SK-N-SH (cell line): ENCODE results near the gene CASP7.

Experiments
- CTCF ChIP-seq: fragments of 200-600 bp; sonication (generic); IDR thresholded peaks from 2 replicates; pipeline ENCODE4 v1.6.1; 2017; ENCODE audit warnings: antibody characterized with exemption, mild to moderate bottlenecking, moderate library complexity
- EP300 ChIP-seq, 2 experiments: IDR thresholded peaks; 2 replicates each; pipeline versions ENCODE4 v1.4.0 to v1.6.1; 2012; ENCODE audit warnings: borderline replicate concordance in 1 of 2, low read depth in 1 of 2, low read length in 1 of 2
- PBX3 ChIP-seq: IDR thresholded peaks from 2 replicates; pipeline ENCODE4; 2012
- RAD21 ChIP-seq: IDR thresholded peaks from 2 replicates; pipeline ENCODE4 v1.6.1; 2012; ENCODE audit warnings: mild to moderate bottlenecking, low read length
- SIN3A ChIP-seq: IDR thresholded peaks from 2 replicates; pipeline ENCODE4 v1.6.1; 2012; ENCODE audit warnings: low read depth, mild to moderate bottlenecking, low read length, moderate library complexity, borderline replicate concordance
- TEAD4 ChIP-seq: IDR thresholded peaks from 2 replicates; pipeline ENCODE4 v1.4.0; 2012; ENCODE audit warnings: mild to moderate bottlenecking, borderline replicate concordance; ENCODE audit not compliant: insufficient read depth
- TF ChIP-seq, protein P1 (sequence below): IDR thresholded peaks from 2 replicates; pipeline ENCODE4 v1.6.1; 2012; ENCODE audit warnings: mild to moderate bottlenecking, low read depth, low read length, moderate library complexity

GRCh38 chr10:113641702-113642101 lies 38.0 kb upstream of the CASP7 start:
- no peak for TF ChIP-seq PBX3
- TF ChIP-seq, protein P1, sequence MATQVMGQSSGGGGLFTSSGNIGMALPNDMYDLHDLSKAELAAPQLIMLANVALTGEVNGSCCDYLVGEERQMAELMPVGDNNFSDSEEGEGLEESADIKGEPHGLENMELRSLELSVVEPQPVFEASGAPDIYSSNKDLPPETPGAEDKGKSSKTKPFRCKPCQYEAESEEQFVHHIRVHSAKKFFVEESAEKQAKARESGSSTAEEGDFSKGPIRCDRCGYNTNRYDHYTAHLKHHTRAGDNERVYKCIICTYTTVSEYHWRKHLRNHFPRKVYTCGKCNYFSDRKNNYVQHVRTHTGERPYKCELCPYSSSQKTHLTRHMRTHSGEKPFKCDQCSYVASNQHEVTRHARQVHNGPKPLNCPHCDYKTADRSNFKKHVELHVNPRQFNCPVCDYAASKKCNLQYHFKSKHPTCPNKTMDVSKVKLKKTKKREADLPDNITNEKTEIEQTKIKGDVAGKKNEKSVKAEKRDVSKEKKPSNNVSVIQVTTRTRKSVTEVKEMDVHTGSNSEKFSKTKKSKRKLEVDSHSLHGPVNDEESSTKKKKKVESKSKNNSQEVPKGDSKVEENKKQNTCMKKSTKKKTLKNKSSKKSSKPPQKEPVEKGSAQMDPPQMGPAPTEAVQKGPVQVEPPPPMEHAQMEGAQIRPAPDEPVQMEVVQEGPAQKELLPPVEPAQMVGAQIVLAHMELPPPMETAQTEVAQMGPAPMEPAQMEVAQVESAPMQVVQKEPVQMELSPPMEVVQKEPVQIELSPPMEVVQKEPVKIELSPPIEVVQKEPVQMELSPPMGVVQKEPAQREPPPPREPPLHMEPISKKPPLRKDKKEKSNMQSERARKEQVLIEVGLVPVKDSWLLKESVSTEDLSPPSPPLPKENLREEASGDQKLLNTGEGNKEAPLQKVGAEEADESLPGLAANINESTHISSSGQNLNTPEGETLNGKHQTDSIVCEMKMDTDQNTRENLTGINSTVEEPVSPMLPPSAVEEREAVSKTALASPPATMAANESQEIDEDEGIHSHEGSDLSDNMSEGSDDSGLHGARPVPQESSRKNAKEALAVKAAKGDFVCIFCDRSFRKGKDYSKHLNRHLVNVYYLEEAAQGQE = no peak
- no peak for TF ChIP-seq CTCF
- TF ChIP-seq SIN3A = no peak
- TF ChIP-seq RAD21 = no peak
- no peak for TF ChIP-seq EP300 (IDR thresholded peaks at IDR 0.05; ENCODE audit: borderline replicate concordance in 1 of 2, low read depth in 1 of 2, low read length in 1 of 2)
- TF ChIP-seq TEAD4 = no peak
